CD4-positive, alpha-beta T cell (primary cell): ENCODE measurements around the gene MRPS16. TPM values are rescaled to one million over a fixed set of nuclear protein-coding genes. Genes with fewer than 3 reads are reported as not detected.

Source experiments
- ATAC-seq: fragments of 200-7000 bp; cut with Tn5 transposase; one replicate; pipeline ENCODE4 v1.10.0; 2022; ENCODE audit warnings: mild to moderate bottlenecking; ENCODE audit not compliant: poor library complexity
- CTCF ChIA-PET: fragments of 350-600 bp; sonication (Branson Sonifier 250); formaldehyde crosslinking; loops from one replicate; lab custom pipeline; 2021; ENCODE audit warnings: antibody characterized with exemption, inconsistent platforms; lab: Charles Lee
- POLR2A ChIA-PET: fragments of 350-600 bp; sonication (Branson Sonifier 250); formaldehyde crosslinking; loops from one replicate; lab custom pipeline; 2021; ENCODE audit warnings: antibody characterized with exemption, inconsistent platforms; lab: Charles Lee
- DNase-seq, 14 experiments: peaks; one replicate each; pipeline ENCODE4 v3.0.0-alpha.2; 2013 to 2020; ENCODE audit warnings: mixed read lengths in 2 of 14
- H3K27ac ChIP-seq, 2 donors: one replicate each; pipeline versions ENCODE4 v1.5.1 to v1.7.0; 2013; ENCODE audit warnings: low read length in 2 of 2, low read depth in 1 of 2, mild to moderate bottlenecking in 1 of 2
- H3K27me3 ChIP-seq, 2 experiments: 1 replicate in 1 of 2; 2 replicates in 1 of 2; pipeline versions ENCODE4 v1.6.1 to v1.7.0; 2013; ENCODE audit warnings: low read length in 2 of 2, control low read depth in 1 of 2, mild to moderate bottlenecking in 1 of 2, moderate library complexity in 1 of 2; ENCODE audit not compliant: insufficient read depth in 2 of 2, control insufficient read depth in 1 of 2
- H3K36me3 ChIP-seq: one replicate; pipeline ENCODE4 v1.6.1; 2013; ENCODE audit warnings: low read length, control low read depth; ENCODE audit not compliant: insufficient read depth
- H3K4me1 ChIP-seq: one replicate; pipeline ENCODE4 v1.6.1; 2013; ENCODE audit warnings: low read length, control low read depth; ENCODE audit not compliant: insufficient read depth
- H3K4me3 ChIP-seq: one replicate; pipeline ENCODE4 v1.5.1; 2013; ENCODE audit warnings: mild to moderate bottlenecking, low read length, moderate library complexity
- H3K9me3 ChIP-seq, 2 experiments: 1 replicate in 1 of 2; 2 replicates in 1 of 2; pipeline versions ENCODE4 v1.6.1 to v1.7.0; 2013; ENCODE audit warnings: low read length in 2 of 2, mild to moderate bottlenecking in 2 of 2, control low read depth in 1 of 2, moderate library complexity in 1 of 2; ENCODE audit not compliant: control insufficient read depth in 1 of 2, insufficient read depth in 1 of 2
- H3K27ac Mint-ChIP-seq: one replicate; pipeline ENCODE4 v1.8.0; 2020; ENCODE audit warnings: mixed read lengths
- H3K27me3 Mint-ChIP-seq: one replicate; pipeline ENCODE4 v1.8.0; 2021; ENCODE audit warnings: mixed read lengths
- H3K36me3 Mint-ChIP-seq: one replicate; pipeline ENCODE4 v1.8.0; 2021; ENCODE audit warnings: low read depth, mixed read lengths
- H3K4me1 Mint-ChIP-seq: one replicate; pipeline ENCODE4 v1.8.0; 2021; ENCODE audit warnings: low read depth, mixed read lengths
- H3K4me3 Mint-ChIP-seq: one replicate; pipeline ENCODE4 v1.8.0; 2020; ENCODE audit warnings: mild to moderate bottlenecking, mixed read lengths
- H3K9me3 Mint-ChIP-seq: one replicate; pipeline ENCODE4 v1.8.0; 2020; ENCODE audit warnings: mixed read lengths
- intact Hi-C, 2 experiments: fragments of 100-400 bp; cut with DNase I in 1 of 2; cut with micrococcal nuclease in 1 of 2; formaldehyde crosslinking; loops; one replicate each; pipeline versions ENCODE4 v1.15.1 to v1.9.0; 2023 to 2025; cut with DNase I, micrococcal nuclease
- total RNA-seq, 174 experiments: library from RNA in 2 of 174; stranded (reverse) in 2 of 174; gene quantifications; one replicate each; pipeline ENCODE4 v1.2.3 and lab custom pipeline; 2021 to 2026
- TF ChIP-seq, protein P1 (sequence below): fragments of 200-600 bp; IDR thresholded peaks from one replicate; pipeline ENCODE4 v1.8.0; 2022; ENCODE audit warnings: antibody characterized with exemption, mild to moderate bottlenecking

The MRPS16 gene
- total RNA-seq, 2 experiments from 2014 or later, result 28.3 to 31.9 TPM

- H3K36me3 Mint-ChIP-seq, result peaks cover 55% of the 10 kb centered on the region
These were observed 17.7 kb downstream of the MRPS16 start for GRCh38 chr10:73234695-73235094.

GRCh38 chr10:73233883-73234282 lies 18.6 kb downstream of the MRPS16 start:
- no peak overlapping the region for H3K4me3 Mint-ChIP-seq
- no peak overlapping the region for H3K27ac Mint-ChIP-seq
- no peak overlapping the region for H3K27ac ChIP-seq
- no peaks in the 10 kb centered on the region for H3K27me3 ChIP-seq
- H3K4me1 Mint-ChIP-seq, result no peaks in the 10 kb centered on the region
- no peaks in the 10 kb centered on the region for H3K27me3 Mint-ChIP-seq
- ATAC-seq, result no peak
- TF ChIP-seq, protein P1, sequence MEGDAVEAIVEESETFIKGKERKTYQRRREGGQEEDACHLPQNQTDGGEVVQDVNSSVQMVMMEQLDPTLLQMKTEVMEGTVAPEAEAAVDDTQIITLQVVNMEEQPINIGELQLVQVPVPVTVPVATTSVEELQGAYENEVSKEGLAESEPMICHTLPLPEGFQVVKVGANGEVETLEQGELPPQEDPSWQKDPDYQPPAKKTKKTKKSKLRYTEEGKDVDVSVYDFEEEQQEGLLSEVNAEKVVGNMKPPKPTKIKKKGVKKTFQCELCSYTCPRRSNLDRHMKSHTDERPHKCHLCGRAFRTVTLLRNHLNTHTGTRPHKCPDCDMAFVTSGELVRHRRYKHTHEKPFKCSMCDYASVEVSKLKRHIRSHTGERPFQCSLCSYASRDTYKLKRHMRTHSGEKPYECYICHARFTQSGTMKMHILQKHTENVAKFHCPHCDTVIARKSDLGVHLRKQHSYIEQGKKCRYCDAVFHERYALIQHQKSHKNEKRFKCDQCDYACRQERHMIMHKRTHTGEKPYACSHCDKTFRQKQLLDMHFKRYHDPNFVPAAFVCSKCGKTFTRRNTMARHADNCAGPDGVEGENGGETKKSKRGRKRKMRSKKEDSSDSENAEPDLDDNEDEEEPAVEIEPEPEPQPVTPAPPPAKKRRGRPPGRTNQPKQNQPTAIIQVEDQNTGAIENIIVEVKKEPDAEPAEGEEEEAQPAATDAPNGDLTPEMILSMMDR, result no peak
- ChIA-PET POLR2A (interaction anchor here (2.1 kb wide), 1 partner anchor 13 kb away, joined by 11 read pairs; the partner anchor contains the start of gene DNAJC9), CTCF (no interaction called here)
- H3K9me3 Mint-ChIP-seq, result no peaks in the 10 kb centered on the region
- no peaks in the 10 kb centered on the region for H3K9me3 ChIP-seq
- H3K36me3 ChIP-seq, result peaks cover 51% of the 10 kb centered on the region
- peaks cover 51% of the 10 kb centered on the region for H3K36me3 Mint-ChIP-seq
- no peak overlapping the region for H3K4me3 ChIP-seq
- intact Hi-C loops, result no loop called here
- no peaks in the 10 kb centered on the region for H3K4me1 ChIP-seq
- DNase-seq, result no peak

More at GRCh38 chr10:73234695-73235094, 17.7 kb downstream of the MRPS16 start:
- ATAC-seq (no peak), DNase-seq (no peak)
- no peaks in the 10 kb centered on the region for H3K4me1 Mint-ChIP-seq
- peaks cover 50% of the 10 kb centered on the region for H3K36me3 ChIP-seq
- no peaks in the 10 kb centered on the region for H3K27me3 ChIP-seq
- intact Hi-C loops, result no loop called here
- POLR2A ChIA-PET, result interaction anchor here (0.6 to 2.1 kb wide), 2 partner anchors 12 to 88 kb away, joined by 3 to 11 read pairs; partner anchors contain the start of gene DNAJC9
- no peaks in the 10 kb centered on the region for H3K9me3 Mint-ChIP-seq
- H3K4me3 Mint-ChIP-seq, result no peak overlapping the region
- no peaks in the 10 kb centered on the region for H3K27me3 Mint-ChIP-seq
- no peak overlapping the region for H3K4me3 ChIP-seq
- H3K27ac Mint-ChIP-seq, result no peak overlapping the region
- H3K9me3 ChIP-seq, result no peaks in the 10 kb centered on the region
- CTCF ChIA-PET, result no interaction called here
- H3K27ac ChIP-seq, result no peak overlapping the region
- TF ChIP-seq, protein P1, result no peak
- no peaks in the 10 kb centered on the region for H3K4me1 ChIP-seq

- DNase-seq (peak in 1 of 14 experiments; percentile 29), ATAC-seq (no peak)
- Mint-ChIP-seq H3K4me3 (no peak overlapping the region), H3K36me3 (peaks cover 48% of the 10 kb centered on the region), H3K27me3 (no peaks in the 10 kb centered on the region), H3K4me1 (no peaks in the 10 kb centered on the region), H3K27ac (peak overlapping the region; percentile 5), H3K9me3 (no peaks in the 10 kb centered on the region)
- H3K27me3 ChIP-seq, result no peaks in the 10 kb centered on the region
- H3K4me3 ChIP-seq, result no peak overlapping the region
- H3K27ac ChIP-seq, result no peak overlapping the region
- intact Hi-C loops, result no loop called here
- H3K4me1 ChIP-seq, result no peaks in the 10 kb centered on the region
- peaks cover 52% of the 10 kb centered on the region for H3K36me3 ChIP-seq
- TF ChIP-seq, protein P1, result no peak
- CTCF ChIA-PET, result no interaction called here
- POLR2A ChIA-PET, result no interaction called here
- no peaks in the 10 kb centered on the region for H3K9me3 ChIP-seq
These were observed 19.6 kb downstream of the MRPS16 start for GRCh38 chr10:73232887-73233286.
